TTC549 (cell line): ENCODE measurements around the gene OMA1.
"Not testable (repeated sequence)": the region's sequence is repeated elsewhere in the genome, so short reads cannot be mapped to it uniquely, and the experiment has no call there.

Experiments used
- FAIRE-seq: peaks from 2 replicates; lab custom pipeline; 2012; peaks lifted over from hg19 to GRCh38; lab: Jason Lieb, UNC

Gene OMA1

DNA sequence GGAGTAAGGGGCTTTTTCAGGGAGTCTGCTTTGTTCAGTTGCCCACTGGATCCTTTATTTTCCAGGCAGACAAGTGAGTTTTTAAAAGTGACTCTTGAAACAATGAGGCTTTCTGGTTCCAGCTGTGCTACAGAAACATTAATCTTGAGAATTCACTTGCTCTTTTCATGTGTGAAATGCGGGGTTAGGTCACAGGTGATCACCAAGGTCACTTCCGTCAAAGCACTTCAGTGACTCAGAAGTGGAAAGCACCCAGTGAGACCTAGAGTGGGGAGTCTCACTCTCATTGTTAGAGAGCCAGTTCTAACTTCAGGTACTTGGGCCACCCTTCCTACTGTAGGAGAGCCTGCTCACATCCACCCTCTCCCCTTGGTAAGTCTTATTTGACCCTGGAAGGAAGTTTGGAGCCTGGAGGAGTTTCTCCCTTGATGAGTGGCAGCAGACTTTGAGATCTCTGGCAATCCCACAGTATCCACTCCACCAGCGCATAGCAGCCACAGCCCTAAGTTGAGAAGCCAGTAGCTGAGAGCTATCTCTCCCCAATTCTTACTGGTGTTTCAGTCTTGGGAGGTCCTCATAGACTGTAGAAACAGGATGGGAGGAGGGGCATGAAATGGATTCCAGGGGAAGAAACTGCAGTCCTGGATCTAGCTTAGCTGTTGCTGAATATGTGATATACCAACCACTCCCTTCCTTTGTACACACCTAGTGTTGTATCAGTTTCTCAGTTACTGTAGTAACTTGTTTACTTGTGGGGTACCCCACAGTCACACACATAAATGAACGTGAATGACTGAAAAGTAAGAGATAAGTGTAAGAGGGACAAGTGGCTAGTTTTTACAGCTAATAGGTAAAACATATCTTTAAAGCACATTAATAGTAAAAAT, 27.4 kb upstream of the OMA1 start:
- no peak for FAIRE-seq

DNA sequence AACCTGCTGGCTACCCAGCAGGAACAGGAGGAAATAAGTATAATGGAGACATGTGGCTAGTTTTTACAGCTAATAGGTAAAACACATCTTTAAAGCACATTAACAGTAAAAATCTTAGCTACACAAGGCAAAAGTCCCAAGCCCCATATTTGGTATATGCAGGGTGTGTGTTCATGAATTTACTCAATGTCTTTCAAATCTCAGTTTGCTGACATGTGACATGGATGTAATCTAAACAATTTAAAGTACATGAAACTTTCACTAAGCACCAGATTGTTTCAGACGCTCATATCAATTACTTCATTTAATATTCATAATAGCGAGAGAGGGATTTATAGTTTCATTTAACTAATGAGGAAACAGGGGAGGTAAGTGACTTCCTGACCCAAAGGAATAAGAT, 26.6 kb upstream of the OMA1 start:
- no peak for FAIRE-seq

DNA sequence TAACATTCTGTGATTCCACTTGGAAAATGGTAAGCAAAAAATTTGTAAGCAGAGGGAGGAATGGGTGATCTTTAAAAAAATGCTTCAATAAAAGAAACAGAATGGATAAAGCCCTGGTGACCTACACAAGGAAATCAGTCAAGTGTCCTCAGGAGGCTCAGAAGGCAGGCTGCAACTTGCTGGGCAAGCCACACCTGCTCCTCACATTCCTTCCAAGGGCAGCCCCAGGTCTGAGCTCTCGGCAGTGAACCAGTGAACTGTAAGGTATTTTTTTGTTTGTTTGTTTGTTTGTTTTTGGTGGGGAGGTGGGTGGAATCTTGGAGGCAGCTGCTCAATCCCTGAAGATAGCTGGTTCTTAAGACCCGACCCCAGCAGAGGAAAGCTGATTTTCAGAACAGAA, 26.2 kb upstream of the OMA1 start:
- no peak for FAIRE-seq

DNA sequence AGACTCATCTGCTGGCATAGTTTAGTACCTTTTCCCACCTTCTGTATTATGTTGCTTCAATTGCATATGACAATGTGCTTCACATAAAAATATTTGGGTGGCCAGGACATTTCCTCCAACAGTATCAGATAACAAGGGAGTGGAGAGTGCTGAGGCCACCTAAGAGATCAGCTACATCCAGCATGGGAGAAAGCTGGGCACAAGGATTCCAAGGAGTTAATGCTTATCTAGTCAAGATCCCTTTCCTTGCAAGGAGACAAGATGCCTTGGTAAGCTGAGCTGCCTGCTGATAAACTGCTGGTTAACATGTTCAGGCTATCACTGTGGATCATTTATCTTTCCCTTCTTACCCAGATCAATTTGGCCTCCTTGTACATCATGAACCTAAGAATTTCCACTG, 25.1 kb upstream of the OMA1 start:
- no peak for FAIRE-seq

DNA sequence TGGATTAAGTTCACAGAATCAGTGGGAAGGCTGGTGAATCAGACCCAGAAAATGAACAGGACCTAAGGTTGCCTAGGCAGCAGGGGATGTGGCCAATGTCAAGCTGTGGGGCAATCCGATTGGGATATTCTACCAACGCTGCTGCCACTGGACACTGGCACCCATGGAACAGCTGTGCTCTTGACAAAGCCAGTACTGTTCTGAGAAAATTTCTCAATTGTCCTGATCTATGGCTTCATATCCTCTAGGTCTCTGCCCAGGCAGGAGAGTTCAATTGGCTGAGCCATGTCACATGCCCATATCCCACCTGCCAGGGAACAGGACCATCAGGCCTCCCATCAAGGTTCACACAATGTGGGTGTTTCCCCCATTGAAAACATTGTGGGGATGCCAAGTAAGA, 24.3 kb upstream of the OMA1 start:
- no peak for FAIRE-seq

DNA sequence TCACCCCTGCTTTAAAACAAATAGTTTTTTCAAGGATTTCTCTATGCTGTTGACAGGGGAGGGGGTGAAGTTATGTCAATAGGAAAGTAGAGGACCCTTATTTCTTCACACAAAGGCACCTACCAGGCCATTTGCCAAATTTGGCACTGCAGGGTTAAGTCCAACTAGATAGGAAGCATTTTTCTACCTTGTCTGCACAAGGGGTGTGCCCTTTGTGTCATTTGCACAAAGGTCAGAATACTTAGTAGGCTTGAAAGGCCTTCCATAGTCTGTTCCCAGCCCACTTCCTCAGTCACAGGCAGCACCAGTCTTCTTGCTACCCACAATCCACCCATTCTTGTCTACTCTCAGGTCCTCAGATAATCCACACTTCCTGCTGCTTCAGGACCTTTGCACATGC, 23.6 kb upstream of the OMA1 start:
- no peak for FAIRE-seq

DNA sequence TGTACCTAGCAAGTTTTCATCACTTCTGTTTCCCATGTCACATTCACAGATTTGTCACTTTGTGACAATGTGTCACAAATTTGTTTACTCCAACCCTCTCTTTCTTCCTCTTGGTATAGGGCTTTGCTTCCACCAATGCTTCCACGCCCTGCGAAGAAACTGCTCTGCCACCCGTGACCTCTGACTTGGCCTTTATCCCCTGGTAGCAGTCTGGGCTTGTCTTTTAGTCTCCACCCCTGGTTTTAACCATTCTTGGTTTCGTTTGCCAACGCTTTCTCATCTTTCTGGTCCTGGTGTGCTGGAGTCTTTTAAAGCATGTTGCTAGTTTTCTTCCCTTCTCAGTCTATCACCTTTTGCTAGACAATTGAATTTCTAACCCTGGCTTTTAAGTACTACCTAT, 22.4 kb upstream of the OMA1 start:
- FAIRE-seq, result no peak

DNA sequence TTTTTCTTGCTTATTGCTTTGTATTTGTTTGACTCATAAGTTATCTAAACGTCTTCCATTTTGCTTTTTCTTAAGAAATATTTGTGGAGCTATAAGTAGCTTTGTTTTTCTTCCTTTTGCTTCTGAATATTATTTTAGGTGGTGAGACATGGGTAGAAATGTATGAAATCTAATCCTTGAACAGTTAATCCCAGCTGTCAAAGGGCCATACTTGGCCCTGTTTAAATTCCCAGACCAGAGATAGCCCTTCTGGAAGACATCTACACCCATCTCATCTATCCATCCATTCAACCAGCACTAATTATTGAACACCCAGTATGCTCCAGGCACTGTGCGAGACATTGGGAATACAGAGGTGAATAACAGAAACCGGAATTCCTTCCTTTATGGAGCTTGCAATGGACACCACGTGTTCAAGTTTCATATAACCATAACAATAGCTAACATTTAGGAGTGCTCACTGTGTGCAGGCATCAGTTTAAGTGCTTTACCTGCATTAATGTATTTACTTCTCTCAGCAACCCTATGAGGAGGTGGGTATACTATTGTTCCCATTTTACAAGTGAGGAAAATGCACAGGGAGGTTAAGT, 21.8 kb upstream of the OMA1 start:
- FAIRE-seq, result no peak

DNA sequence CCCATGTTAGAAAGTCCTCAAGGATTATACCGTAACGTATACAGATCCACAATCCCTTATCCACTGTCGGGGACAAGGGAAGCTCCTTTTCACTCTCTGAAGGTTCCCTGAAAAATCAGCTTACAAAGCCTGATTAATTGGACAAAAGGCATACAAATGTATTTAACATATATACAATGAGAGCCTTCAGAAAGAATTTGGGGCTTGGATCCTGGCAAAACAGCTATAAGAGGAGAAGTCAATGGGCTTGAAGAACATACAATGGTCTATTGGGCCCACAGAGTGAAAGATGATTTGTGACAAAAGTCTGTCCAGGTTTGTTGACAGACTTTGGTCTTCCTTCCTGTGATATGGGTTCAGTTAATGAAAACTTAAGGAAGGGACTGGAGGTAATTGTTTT, 19.8 kb upstream of the OMA1 start:
- FAIRE-seq, result no peak

DNA sequence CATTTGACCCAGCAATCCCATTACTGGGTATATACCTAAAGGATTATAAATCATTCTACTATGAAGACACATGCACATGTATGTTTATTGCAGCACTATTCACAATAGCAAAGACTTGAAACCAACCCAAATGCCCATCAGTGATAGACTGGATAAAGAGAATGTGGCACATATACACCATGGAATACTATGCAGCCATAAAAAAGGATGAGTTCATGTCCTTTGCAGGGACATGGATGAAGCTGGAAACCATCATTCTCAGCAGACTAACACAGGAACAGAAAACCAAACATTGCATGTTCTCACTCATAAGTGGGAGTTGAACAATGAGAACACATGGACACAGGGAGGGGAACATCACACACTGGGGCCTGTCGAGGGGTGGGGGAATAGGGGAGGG, 17.2 kb upstream of the OMA1 start:
- not testable (repeated sequence) for FAIRE-seq

DNA sequence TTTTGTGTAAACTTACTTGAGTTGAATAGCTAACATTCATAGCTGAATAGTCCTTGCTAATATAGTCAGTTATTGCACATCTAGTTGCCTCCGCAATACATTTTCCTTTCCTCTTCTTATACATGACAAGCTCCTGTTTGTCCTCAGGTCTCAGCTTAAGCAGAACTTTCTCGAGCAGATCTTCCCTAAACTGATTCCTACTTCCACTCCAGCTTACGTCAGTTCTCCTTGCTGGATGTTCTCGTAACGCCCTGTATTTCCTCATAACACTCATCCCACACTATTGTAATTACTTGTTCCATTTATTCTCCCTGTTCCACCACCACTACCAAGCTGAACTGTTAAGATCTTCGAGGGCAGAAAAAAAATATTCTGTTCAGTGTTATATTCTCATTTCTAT, 15.1 kb upstream of the OMA1 start:
- FAIRE-seq, result no peak

DNA sequence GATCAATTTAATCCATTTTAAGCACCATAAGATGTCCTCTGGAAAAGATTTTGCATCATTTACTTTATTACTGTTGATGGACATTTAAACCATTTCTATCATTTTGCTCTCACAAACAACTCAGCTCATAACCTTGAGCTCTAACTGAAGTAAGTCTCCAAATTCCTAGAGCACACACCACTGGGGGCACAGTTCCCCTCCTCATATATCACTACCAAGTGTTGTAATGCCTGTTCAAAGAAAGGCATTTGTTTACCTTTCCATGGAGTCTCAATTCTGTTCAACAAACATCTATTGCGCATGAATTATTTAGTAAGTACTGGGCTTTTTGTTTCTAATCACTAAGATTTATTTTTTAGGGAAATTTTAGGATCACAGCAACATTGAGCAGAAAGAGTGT, 8.9 kb upstream of the OMA1 start:
- no peak for FAIRE-seq

DNA sequence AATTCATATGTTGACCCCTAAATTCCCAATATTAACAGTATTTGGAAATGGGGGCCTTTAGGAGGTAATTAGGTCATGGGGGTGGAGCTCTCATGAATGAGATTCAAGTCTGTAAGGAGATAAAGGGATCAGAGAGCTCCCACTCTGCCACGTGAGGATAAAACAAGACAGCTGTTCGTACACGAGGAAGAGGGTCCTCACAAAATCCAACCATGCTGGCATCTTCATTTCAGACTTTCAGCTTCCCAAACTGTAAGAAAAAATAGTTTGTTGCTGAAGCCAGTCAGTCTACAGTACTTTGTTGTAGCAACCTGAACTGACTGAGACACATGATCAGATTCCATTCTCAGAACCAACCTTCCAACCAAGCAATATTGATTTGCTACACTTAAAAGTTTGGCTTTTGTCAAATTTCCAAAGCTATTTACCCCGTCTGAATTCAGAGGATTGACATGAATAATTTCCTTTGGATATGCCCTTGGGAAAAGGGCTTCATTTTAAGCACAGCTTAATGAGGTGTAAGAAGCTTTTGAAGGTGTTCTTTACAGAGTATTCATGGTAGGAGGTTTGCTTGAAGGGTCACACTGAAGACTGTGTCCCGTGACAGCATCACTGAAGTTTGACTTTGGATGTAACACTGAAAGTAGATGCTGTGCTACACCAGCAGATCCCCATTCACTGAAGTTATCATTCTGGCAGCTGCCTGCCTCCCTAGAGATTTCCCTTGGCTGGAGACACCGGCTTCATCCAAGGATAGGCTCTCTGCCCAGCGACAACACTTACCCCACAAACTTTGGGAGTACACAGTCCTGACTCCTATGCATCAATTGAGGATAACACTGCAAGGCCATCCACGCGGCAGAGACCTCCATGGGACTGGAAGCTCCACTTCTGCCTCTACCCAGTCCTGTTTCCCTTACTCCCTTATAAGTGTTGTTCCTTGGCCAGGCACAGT, 4.9 kb upstream of the OMA1 start:
- no peak for FAIRE-seq

DNA sequence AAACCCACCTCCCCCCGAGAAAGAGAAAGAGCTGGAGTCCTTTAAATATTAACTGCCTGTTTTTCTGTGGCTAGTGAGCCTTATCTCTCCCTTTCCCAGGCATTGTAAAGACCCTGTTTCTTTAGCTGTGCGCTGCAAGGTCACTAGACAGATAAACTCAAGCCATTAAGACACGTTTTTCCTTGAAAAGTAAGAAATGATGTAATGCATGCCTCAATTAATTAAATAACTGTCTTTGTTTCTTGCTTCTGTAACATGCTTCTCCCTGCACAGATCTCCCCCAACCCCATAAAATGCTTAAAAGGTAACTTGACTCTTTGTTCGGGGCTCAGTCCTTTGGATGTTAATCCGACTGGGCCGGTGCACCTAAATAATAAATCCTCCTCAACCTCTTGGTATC, 2.8 kb upstream of the OMA1 start:
- not testable (repeated sequence) for FAIRE-seq

DNA sequence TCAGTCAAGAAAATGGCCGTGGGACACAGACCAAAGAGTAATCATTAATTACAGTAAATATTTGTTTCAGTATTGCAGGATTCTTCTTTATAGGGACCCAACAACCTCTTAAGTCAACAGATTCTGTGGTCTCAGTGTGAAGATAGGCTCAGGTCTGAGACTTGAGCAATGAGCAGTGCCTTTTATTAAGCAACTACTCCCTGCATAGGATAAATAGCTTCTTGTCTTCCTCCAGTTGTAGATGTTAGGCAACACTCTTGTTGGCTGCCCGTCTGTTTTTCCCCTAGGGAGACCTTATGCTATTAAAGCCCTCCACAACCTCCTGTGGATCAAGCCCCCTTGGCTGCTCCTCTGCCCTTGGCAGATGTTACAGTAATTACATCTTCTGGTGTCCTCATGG, 1.8 kb upstream of the OMA1 start:
- no peak for FAIRE-seq

DNA sequence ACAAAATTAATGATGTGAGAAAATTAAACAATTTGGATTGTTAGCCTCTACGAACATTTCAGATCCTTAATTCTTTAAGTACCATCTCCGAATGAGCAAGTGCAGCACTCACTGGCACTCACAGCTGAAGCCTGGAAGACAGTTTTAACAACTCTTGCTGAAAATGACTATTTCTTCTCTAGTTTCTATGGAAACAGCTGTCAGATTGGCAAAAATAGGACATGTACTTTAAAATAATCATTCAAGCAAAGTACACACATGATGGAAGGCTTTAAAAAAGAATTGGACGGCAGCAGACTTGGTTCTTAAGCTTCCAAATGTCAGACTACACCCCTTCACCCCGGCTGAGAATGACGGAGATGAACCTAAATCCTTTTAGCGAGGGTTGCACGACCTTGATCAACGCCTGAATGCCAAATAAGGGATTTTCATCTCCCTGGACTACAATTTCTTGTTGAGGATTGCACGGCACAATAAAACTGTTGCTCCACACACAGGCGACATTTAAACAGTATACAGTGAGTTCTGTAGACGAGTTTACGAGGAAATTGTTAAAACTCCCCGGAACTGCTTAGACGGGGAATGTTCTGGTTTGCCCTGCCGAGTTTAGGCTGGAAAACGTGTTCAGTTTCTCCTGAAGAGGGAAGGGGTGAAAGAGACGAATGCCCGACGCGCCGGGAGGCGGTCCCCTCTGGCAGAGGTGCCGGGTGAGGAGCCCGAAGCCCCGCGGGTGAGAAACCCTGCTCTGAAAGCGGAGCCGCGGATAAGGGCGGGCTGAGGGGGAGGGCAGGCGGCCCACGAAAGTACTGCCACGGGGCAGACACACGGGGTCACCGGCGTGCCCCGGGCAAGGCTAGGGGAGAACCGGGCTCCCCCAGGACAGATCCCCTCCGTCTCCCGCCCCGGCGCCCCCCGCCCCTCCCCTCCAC, 671 bp downstream of the OMA1 start:
- no peak for FAIRE-seq

DNA sequence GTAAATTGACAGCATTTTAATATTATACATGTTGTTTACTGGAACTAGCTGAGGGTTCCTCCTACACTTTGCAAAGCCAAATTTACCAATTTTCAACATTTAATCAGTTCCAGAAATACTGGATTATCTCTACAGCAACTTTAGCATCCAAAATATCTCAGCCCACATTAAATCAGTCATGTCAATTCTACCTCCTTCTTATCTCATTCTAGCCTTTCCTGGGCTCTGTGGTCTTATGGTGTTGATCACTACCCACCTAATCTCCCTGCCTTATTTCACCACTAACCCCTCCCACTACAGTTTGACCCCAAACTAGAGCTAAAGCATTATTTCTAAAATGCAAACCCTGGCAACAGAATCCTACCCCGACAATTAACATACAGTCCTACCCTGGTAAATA, 3.3 kb downstream of the OMA1 start:
- no peak for FAIRE-seq

DNA sequence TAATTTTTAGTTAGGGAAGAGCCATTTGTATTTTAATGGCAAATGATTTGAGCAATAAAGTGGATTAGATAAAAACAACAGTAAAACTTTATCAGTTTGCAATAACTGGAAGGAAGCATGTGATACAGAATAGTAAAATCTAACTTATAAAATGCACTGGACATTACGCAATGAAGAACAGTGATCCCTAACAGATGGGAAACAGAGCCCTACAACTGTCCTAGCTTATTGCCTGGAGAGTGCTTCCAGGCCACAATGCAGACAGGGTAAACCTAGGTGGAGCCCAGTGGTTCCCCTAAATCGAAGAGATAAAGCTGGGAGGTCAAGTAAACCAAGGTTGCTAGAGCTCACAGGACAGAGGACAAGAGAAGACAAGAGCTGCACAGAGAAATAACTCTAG, 7.0 kb downstream of the OMA1 start:
- FAIRE-seq, result no peak

DNA sequence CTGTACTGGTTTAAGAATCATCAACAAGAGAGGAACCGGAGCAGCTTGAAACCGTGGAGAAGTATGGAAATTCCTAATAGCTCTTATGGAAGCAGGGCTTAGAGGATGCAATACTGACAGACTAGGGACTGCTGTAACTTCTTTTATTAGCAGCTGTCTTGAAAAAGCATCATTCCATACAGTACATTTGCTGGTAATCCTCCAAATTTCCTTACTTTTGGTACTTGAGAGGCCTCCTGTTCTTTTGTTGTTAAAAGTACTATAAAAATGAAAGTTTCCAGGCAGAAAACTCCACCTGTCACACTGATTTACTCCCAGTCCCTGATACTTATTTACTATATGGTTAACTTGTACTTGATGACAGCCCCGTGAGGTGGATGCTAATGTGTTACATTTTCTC, 7.7 kb downstream of the OMA1 start:
- no peak for FAIRE-seq

DNA sequence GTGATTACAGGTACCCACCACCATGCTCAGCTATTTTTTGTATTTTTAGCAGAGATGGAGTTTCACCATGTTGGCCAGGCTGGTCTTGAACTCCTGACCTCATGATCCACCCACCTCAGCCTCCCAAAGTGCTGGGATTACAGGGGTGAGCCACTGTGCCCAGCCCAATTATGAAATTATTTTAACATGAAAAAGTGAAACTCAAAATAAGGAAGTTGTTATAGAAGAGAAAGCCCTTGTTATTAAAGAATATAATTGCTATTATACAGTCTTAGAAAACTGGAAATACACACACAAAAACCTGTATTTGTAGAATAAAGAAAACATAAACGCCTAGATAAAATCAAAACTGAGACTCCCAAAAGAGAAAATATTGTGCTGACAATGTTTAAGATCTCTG, 14.7 kb downstream of the OMA1 start:
- FAIRE-seq, result not testable (repeated sequence)

DNA sequence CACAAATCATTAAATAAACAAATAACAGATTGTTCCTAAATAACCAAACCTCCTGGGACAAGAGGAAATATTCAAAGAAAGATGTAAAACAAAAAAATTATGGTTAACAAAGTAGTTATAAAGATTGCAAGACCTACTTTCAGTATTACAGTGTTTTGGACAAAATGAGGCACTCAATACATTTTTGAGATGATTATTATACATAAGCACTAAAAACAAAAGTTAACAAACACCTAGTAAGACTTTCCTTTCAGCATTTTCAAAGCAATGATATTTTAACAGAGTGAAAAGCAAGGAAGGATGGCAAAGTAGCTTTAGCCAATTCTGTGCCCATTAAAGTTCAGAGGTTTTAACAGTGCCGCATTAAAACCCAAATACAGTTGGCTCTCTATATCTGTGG, 17.2 kb downstream of the OMA1 start:
- FAIRE-seq, result no peak

DNA sequence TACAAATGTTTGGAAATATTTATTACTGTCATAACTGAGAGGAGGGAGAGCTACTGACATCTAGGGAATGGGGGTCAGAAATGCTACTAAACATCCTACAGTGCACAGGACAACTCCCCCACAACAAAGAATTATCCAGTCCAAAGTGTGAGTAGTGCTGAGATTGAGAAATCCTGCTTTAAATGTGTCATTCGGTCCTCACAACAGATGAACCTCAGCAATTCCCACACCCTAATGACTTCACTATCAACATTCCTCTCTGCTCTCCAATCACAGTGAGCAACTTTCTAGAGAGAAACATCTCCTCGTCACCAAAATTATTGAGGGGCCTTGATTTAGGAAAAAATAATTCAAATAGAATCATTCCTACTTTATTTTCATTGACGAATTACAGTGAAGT, 18.0 kb downstream of the OMA1 start:
- no peak for FAIRE-seq
